HG03135 (cell line): ENCODE data around the gene AOAH.
"Not testable (repeated sequence)": the region's sequence is repeated elsewhere in the genome, so short reads cannot be mapped to it uniquely, and the experiment has no call there.

Experiments used
- ATAC-seq: cut with Tn5 transposase; IDR thresholded peaks from one replicate; pipeline ENCODE4 v1.9.1; 2021; ENCODE audit warnings: mild to moderate bottlenecking, moderate library complexity; ENCODE audit not compliant: unreplicated experiment

AOAH gene

DNA sequence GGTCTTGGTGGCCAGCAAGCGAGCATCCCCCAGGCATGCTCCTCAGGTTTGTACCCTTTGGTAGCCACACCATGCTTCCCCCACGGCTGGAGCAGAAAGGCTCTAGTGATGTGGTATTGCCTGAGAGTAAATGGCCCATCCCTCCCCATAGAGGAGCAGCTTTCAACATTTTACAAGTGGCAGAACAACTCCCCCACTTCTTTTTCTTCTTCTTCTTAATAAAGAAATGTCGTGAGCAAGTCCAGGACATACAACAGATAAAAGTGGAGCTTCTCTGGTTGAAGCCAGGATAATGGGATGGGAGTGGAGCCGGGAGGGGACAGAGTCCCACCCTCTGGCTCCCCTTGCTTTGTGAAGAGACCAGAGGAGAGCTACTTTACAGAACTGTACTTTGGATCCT lies 203.2 kb downstream of the AOAH start:
- no peak for ATAC-seq

DNA sequence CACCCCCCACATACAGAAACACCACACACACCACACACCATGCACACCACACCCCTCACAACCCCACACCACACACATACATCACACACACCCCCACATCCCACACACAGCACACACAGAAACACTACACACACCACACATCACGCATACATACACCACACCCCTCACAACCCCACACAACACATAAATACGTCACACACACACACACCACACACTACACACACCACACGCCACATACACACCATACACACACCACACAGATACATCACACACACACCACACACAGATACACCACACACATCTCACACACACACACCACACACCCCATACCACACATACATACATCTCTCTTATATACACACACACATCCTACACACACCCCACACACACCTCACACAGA lies 208.4 kb downstream of the AOAH start:
- no peak for ATAC-seq

- no peak for ATAC-seq
These were observed 209.7 kb downstream of the AOAH start for GRCh38 chr7:36514289-36515243.

DNA sequence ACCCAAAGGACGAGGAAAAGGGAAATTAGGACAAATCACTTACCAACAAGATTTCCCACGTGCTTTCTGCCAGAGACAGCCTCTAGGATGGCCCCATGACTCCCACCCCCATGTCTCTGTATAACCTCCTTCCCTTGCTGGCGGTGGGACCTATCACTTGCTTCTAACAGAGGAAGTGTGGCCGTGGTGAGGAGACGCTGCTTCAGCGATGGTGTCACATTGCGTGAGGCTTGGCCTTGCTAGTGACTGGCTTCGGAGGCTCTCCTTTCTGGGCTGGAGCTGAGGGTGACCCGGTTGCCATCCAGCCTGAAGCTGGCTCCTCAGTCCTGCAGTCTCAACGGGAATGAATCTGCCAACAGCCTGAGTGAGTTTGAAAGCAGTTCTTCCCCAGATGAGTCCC lies 210.9 kb downstream of the AOAH start:
- no peak for ATAC-seq

DNA sequence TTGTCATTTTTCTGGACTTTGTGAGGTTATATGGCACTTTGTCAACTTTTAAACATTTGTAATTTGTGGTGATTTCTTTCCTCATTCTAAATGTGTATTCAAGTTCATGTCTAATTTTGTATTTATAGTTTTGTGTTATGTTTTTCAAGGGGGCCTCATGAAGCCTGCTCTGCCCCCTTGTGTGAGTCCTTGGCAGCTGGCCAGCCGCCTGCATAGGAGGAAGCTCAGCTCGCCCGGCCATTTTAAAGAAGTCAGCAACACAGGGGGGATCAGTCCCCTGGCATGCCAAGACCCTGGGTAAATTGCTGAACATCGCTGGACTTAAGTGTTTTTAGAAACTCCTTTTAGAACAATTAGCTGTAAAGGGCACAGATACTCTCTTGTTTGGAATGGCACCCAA lies 211.7 kb downstream of the AOAH start:
- ATAC-seq = no peak

GRCh38 chr7:36509962-36510361 lies 214.3 kb downstream of the AOAH start:
- no peak for ATAC-seq

DNA sequence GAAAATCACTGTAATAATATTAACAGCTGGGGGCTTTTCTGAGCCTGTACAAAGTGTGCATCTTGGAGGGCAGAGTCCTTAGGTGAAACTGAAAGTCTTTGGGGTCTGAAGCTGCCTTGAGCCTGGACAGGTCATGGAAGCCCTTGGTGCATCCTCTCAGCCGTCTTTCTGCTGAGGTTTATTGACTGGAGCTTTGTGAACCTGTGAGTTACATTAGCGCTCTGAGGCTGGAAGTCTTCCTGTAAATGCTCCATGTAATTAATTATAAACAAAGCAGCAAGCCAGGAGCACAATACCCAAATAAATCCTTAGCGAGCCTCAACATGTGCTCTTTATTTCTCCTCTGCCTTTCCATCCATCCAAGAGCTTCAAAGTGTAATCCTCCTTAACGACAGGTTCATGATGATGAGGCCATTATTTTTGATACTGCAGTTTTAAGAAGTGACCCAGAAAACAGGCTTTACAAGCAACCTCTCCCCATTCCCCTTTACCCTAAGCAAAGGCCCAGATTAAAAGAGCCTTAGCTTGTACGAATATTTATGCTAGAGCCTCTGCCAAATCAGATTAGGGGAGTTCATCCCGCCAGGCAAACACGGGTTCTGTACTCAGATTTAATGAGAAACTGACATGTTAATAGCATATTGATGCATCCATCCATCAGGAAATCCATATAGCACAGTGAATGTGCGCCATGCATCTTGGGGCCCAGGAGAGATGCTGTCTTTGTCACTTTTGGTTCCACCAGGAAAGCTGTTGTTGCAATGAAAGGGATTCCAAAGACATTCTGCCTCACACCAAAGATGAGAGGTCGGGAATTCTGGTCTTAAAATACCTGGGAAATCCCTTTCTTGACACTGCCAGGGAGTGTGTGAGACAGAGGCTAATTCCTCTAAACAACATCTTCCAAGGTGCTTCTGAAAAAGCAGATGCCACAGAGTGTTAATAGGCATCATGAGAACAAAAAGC lies 216.5 kb downstream of the AOAH start:
- no peak for ATAC-seq

- ATAC-seq = no peak
These were observed 217.5 kb downstream of the AOAH start for GRCh38 chr7:36506820-36507219.

DNA sequence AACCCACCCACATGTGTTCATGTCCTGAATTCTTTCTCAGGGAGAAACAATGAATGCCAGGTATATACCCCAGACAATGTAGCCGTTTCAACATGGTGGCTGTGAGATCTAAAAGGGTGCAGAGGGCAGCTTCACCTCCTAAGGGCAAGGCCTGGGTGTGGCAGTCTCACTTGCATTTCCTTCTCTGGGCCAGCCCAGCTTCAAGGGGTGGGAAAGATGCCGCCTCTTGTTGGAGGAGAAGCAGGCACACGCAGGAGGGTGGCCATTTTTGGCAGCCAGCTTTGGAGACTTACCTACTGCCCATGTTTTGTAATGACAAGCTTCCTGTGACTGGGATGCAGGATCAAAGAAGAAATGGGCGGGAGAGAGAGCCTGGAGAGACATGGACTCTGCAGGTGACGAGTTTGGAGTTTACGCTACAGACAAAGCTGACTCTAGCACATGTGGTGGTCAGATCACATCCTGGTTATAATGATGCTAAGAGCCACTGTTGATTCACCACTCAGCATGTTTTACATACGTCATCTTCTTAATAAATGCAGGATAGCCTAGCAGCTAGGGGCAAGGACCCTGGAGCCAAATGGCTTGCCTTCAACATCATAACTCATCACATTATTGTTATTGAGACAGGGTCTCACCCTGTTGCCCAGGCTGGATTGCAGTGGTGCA lies 218.0 kb downstream of the AOAH start:
- ATAC-seq = no peak

- ATAC-seq = not testable (repeated sequence)
These were observed 219.7 kb downstream of the AOAH start for GRCh38 chr7:36504617-36505016.

DNA sequence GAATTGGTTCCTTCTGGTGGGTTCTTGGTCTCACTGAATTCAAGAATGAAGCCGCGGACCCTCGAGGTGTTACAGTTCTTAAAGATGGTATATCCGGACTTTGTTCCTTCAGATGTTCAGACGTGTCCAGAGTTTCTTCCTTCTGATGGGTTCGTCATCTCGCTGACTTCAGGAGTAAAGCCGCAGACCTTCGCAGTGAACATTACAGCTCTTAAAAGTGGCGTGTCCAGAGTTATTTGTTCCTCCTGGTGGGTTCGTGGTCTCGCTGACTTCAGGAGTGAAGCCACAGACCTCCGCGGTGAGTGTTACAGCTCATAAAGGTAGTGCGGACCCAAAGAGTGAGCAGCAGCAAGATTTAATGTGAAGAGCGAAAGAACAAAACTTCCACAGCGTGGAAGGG lies 220.1 kb downstream of the AOAH start:
- not testable (repeated sequence) for ATAC-seq

GRCh38 chr7:36497775-36498174 lies 226.5 kb downstream of the AOAH start:
- no peak for ATAC-seq

- not testable (repeated sequence) for ATAC-seq
These were observed 227.1 kb downstream of the AOAH start for GRCh38 chr7:36497176-36497575.

DNA sequence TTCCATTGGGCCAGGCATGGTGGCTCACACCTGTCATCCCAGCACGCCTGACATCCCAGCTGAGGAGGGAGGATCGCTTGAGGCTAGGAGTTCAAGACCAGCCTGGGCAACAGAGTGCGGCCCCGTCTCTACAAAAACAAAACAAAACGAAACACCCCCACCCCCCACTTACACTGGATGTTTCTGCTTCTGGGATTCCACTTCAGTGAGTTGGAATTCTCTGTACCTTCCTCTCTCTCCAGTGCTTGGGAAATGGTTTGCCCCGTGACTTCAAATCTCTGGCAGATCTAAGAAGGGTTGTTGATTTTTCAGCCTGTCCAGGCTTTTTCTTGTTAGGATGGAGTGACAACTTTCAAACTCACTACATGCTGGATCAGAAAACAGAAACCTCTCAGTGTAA lies 227.7 kb downstream of the AOAH start:
- no peak for ATAC-seq

DNA sequence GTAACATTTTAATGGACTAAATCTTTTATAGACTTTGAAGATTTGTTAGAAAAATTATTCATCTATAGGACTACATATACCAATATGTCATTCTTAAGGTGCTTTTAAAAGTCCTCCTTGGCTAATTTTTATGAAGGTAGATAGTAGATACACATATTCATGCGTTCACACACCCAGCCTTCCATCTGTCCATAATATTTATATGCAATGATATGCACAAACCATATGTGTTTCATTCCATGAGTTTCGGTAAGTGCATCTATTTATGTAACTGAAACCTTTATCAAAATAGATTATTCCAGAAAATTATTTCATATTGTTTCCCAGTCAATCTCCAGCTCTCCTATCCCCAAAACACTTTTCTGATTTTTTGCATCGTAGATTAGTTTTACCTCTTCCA lies 233.0 kb downstream of the AOAH start:
- no peak for ATAC-seq

GRCh38 chr7:36490419-36490830 lies 233.9 kb downstream of the AOAH start:
- ATAC-seq = no peak

DNA sequence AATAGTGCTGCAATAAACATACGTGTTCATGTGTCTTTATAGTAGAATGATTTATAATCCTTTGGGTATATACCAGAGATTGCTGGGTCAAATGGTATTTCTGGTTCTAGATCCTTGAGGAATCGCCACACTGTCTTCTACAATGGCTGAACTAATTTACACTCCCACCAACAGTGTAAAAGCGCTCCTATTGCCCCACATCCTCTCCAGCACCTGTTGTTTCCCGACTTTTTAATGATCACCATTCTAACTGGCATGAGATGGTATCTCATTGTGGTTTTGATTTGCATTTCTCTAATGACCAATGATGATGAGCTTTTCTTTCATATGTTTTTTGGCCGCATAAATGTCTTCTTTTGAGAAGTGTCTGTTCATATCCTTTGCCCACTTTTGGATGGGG lies 235.6 kb downstream of the AOAH start:
- not testable (repeated sequence) for ATAC-seq

- ATAC-seq = no peak
These were observed 236.4 kb downstream of the AOAH start for GRCh38 chr7:36487756-36488336.

GRCh38 chr7:36486336-36486735 lies 238.0 kb downstream of the AOAH start:
- no peak for ATAC-seq

- no peak for ATAC-seq
These were observed 240.0 kb downstream of the AOAH start for GRCh38 chr7:36484265-36484664.

- not testable (repeated sequence) for ATAC-seq
These were observed 240.4 kb downstream of the AOAH start for GRCh38 chr7:36483853-36484252.
